ENCODE data around the gene FGF4. TPM values are rescaled to one million over a fixed set of nuclear protein-coding genes. Genes with fewer than 3 reads are reported as not detected.
A peak's percentile ranks its signal among the peaks of the same experiment; 100 is the strongest.

The FGF4 gene
- total and polyA plus RNA-seq, 11 donors: not detected

GRCh38 chr11:69730500-69730899, 44.6 kb downstream of the FGF4 start:
- DNase-seq (no peak), ATAC-seq (no peak)
- peaks cover 0 to 16% (median 5%) of the 10 kb centered on the region in 12 donors for H3K9me3 ChIP-seq
- no peaks in the 10 kb centered on the region for H3K4me1 ChIP-seq
- H3K4me3 ChIP-seq: no peak overlapping the region
- WGBS, 4 donors: 80 to 88% (median 81%) methylated on average over 8 of the region's 8 CpGs
- intact Hi-C loops (cut with DNase I): no loop called here
- H3K27ac ChIP-seq: no peak overlapping the region
- H3K27me3 ChIP-seq: peaks cover 0 to 46% (median 13%) of the 10 kb centered on the region in 9 donors
- no peaks in the 10 kb centered on the region for H3K36me3 ChIP-seq
- TF ChIP-seq CTCF (IDR thresholded peaks at IDR 0.05) (no peak), POLR2A (IDR thresholded peaks at IDR 0.05) (no peak)

- peaks cover 0 to 49% (median 13%) of the 10 kb centered on the region in 9 donors for H3K27me3 ChIP-seq
- TF ChIP-seq CTCF (IDR thresholded peaks at IDR 0.05): no peak
- TF ChIP-seq POLR2A (IDR thresholded peaks at IDR 0.05): no peak
- H3K36me3 ChIP-seq: no peaks in the 10 kb centered on the region
- ATAC-seq: no peak
- WGBS, 4 donors: 88 to 94% (median 90%) methylated on average over 7 to 9 of the region's 9 CpGs
- H3K4me3 ChIP-seq: no peak overlapping the region
- DNase-seq: no peak
- H3K27ac ChIP-seq: no peak overlapping the region
- intact Hi-C loops (cut with DNase I): no loop called here
- peaks cover 0 to 6% (median under 1%) of the 10 kb centered on the region in 12 donors for H3K9me3 ChIP-seq
- H3K4me1 ChIP-seq: no peaks in the 10 kb centered on the region
Measured at GRCh38 chr11:69729252-69729651, 45.9 kb downstream of the FGF4 start.

- Histone ChIP-seq H3K4me1 (no peaks in the 10 kb centered on the region), H3K27ac (no peak overlapping the region), H3K4me3 (no peak overlapping the region), H3K27me3 (peaks cover 0 to 66% (median 11%) of the 10 kb centered on the region in 9 donors), H3K36me3 (no peaks in the 10 kb centered on the region), H3K9me3 (no peaks in the 10 kb centered on the region)
- ATAC-seq (peak in 2 of 4 donors; percentile 20 to 34), DNase-seq (no peak)
- TF ChIP-seq CTCF (IDR thresholded peaks at IDR 0.05): no peak
- no peak for TF ChIP-seq POLR2A (IDR thresholded peaks at IDR 0.05)
- intact Hi-C loops (cut with DNase I): no loop called here
- WGBS, 4 donors: 82 to 91% (median 88%) methylated on average over 8 to 10 of the region's 10 CpGs
Measured at GRCh38 chr11:69727266-69727665, 47.9 kb downstream of the FGF4 start.

GRCh38 chr11:69726481-69726880, 48.7 kb downstream of the FGF4 start:
- H3K27me3 ChIP-seq: peaks cover 0 to 74% (median 11%) of the 10 kb centered on the region in 9 donors
- H3K4me1 ChIP-seq: no peaks in the 10 kb centered on the region
- H3K9me3 ChIP-seq: no peaks in the 10 kb centered on the region
- H3K27ac ChIP-seq: no peak overlapping the region
- ATAC-seq (no peak), DNase-seq (no peak)
- no peak for TF ChIP-seq POLR2A (IDR thresholded peaks at IDR 0.05)
- TF ChIP-seq CTCF (IDR thresholded peaks at IDR 0.05): no peak
- intact Hi-C loops (cut with DNase I): no loop called here
- WGBS, 4 donors: 71 to 80% (median 75%) methylated on average over 17 to 18 of the region's 18 CpGs
- no peaks in the 10 kb centered on the region for H3K36me3 ChIP-seq
- H3K4me3 ChIP-seq: no peak overlapping the region

All from heart left ventricle (tissue), 16 donors.